ENCODE measurements around the gene MS4A12.

MS4A12 gene

DNA sequence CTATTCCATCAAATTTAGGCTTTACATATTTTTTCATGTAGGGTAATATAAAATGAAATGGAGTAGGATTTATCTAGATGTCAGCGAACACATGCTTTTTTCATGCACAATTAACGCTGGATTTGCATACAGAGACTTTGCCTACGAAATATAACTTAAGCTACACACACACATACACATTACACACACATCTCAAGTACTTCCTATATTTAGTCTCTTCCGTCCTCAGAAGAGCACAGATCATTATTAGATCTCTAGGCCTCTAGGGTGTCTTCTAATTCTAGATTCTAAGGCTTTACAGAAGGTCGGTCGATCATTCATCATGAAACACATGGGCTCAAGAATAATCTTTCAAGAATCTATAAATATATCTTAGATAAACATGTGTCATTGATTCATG, 18.8 kb downstream of the MS4A12 start:
- Histone ChIP-seq H3K4me1 (ENCODE audit: insufficient read depth, poor library complexity, severe bottlenecking) (no peaks in the 10 kb centered on the region), H3K4me3 (ENCODE audit: severe bottlenecking) (no peak overlapping the region), H3K27me3 (ENCODE audit: insufficient read depth, poor library complexity, severe bottlenecking) (peaks cover 4% of the 10 kb centered on the region), H3K9me3 (ENCODE audit: severe bottlenecking) (no peaks in the 10 kb centered on the region), H3K36me3 (ENCODE audit: low read depth) (no peaks in the 10 kb centered on the region), H3K27ac (ENCODE audit: poor library complexity, severe bottlenecking) (no peak overlapping the region)
- no peak for DNase-seq (ENCODE audit: low spot score)
- TF ChIP-seq, protein P1, sequence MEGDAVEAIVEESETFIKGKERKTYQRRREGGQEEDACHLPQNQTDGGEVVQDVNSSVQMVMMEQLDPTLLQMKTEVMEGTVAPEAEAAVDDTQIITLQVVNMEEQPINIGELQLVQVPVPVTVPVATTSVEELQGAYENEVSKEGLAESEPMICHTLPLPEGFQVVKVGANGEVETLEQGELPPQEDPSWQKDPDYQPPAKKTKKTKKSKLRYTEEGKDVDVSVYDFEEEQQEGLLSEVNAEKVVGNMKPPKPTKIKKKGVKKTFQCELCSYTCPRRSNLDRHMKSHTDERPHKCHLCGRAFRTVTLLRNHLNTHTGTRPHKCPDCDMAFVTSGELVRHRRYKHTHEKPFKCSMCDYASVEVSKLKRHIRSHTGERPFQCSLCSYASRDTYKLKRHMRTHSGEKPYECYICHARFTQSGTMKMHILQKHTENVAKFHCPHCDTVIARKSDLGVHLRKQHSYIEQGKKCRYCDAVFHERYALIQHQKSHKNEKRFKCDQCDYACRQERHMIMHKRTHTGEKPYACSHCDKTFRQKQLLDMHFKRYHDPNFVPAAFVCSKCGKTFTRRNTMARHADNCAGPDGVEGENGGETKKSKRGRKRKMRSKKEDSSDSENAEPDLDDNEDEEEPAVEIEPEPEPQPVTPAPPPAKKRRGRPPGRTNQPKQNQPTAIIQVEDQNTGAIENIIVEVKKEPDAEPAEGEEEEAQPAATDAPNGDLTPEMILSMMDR (IDR thresholded peaks at IDR 0.05; ENCODE audit: poor library complexity, severe bottlenecking): no peak
- no peak for ATAC-seq (ENCODE audit: low read depth)

DNA sequence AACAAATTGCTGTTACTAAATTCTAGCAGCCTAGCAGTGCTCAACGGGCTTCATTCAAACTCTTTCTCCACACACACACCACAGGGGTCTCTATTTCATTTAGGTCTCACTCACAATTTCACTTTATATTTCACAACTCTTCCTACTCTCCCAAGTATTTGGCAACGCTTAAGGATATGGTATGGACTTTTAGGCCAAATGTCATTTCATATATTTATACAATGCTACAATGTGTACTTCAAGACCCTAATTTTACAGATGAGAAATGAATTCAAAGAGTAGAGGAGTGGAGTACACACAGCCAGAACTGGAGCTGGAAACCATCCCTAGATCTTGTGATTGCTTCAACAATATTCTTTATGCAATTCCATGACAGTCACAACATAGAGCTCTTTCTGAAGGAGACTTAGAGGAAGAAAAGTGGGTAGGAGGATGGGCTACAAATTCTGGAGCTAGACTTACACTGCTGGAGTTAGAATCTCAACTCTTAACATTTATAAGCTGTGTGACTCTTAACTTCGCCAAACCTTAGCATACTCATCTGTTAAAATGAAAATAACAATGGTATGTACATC, 20.2 kb downstream of the MS4A12 start:
- no peak overlapping the region for H3K4me3 ChIP-seq (ENCODE audit: severe bottlenecking)
- H3K27me3 ChIP-seq (ENCODE audit: insufficient read depth, poor library complexity, severe bottlenecking): peaks cover 4% of the 10 kb centered on the region
- no peak for ATAC-seq (ENCODE audit: low read depth)
- TF ChIP-seq, protein P1 (IDR thresholded peaks at IDR 0.05; ENCODE audit: poor library complexity, severe bottlenecking): no peak
- H3K4me1 ChIP-seq (ENCODE audit: insufficient read depth, poor library complexity, severe bottlenecking): no peaks in the 10 kb centered on the region
- no peaks in the 10 kb centered on the region for H3K9me3 ChIP-seq (ENCODE audit: severe bottlenecking)
- H3K27ac ChIP-seq (ENCODE audit: poor library complexity, severe bottlenecking): no peak overlapping the region
- H3K36me3 ChIP-seq (ENCODE audit: low read depth): no peaks in the 10 kb centered on the region
- DNase-seq (ENCODE audit: low spot score): no peak

DNA sequence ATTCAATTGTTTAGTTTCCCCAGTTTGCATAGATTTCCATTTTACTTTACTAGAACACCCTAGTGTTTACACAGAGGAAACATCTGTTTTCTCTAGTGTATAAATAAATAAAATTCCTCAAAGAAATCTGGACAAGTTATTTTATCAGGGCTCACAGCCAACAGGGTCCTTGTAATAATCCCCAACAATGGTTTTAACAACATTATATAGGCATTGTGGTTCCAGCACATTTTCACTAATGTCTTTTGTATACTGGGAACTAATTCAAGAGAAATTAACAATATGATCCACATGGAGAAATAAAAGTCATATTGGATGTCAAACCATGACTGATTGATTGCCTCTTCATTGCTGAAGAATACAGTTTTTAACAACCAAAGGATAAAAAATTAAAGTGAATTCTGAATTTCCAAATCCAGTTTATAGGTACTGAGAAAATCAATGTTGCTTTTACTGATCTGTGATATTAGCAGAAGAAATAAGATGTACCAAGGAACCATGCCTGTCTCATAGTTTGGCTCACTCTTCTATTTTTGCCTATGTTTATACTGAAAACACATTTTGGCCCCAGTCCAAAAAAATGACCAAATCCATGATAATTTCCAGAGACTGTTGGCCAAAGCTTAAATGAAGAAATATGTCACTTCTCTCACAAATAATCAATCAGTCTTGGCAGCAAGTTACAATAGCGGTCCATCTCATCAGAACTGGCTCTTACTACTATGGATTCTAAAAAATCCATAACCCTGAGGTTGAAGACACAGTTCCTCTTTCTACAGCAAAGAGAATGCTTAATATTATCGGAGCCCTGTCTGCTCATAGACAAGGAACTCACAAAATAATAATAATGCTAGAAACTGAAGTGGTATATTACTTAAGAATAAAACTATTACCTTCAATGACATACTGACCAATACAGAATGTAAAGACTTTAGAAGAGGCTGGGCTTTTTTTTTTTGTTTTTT, 21.2 kb downstream of the MS4A12 start:
- no peaks in the 10 kb centered on the region for H3K4me1 ChIP-seq (ENCODE audit: insufficient read depth, poor library complexity, severe bottlenecking)
- TF ChIP-seq, protein P1 (IDR thresholded peaks at IDR 0.05; ENCODE audit: poor library complexity, severe bottlenecking): no peak

DNA sequence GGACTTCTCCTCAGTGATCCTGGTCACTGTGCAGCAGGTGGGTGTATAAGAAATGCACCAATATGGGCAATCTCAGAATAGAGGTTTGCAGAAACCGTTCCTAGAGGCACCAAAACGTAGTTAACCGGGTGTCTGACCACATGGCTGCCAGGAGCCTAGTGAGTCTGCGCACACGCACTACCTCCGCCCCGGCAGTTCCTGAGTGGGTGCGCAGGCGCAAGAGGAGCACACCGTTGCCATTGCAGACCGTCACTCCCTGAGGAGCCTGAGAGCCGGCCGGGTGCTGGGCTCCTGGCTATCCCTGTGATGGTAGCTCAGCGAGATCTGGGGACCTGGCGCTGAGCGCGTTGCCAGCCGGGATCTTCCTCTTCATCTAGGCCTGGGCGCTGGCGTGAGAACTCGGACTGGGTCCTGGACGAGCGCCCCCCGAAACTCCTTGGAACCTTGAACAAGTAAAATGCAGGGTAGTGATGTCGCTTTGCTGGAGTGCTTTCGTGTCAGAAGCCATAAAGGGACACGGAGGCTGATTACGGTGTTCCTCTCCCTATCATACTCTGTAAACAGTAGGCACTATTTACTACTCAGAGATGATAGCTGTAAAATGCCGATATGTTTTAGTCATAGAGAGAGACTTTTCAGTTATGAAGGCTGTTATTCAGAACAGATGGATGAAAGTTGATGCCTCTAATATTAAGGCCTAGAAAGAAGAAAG, 22.7 kb downstream of the MS4A12 start, which contains the start of gene MS4A13:
MS4A13 (plus strand) TSS at position 249 of the 712 bp plus-strand sequence. CDS start 2,692 bp downstream, outside the sequence.
- H3K27me3 ChIP-seq (ENCODE audit: insufficient read depth, poor library complexity, severe bottlenecking): peaks cover 4% of the 10 kb centered on the region
- TF ChIP-seq, protein P1 (IDR thresholded peaks at IDR 0.05; ENCODE audit: poor library complexity, severe bottlenecking): no peak
- H3K4me3 ChIP-seq (ENCODE audit: severe bottlenecking): no peak within 1 kb of the TSS
- ATAC-seq (ENCODE audit: low read depth): no peak
- H3K4me1 ChIP-seq (ENCODE audit: insufficient read depth, poor library complexity, severe bottlenecking): no peaks in the 10 kb centered on the region
- H3K36me3 ChIP-seq (ENCODE audit: low read depth): no peaks in the 10 kb centered on the region
- no peaks in the 10 kb centered on the region for H3K9me3 ChIP-seq (ENCODE audit: severe bottlenecking)
- no peak for DNase-seq (ENCODE audit: low spot score)
- no peak within 1 kb of the TSS for H3K27ac ChIP-seq (ENCODE audit: poor library complexity, severe bottlenecking)

More for the DNA sequence above, 21.2 kb downstream of the MS4A12 start:
- ATAC-seq (ENCODE audit: low read depth): no peak
- H3K27ac ChIP-seq (ENCODE audit: poor library complexity, severe bottlenecking): no peak overlapping the region
- H3K36me3 ChIP-seq (ENCODE audit: low read depth): no peaks in the 10 kb centered on the region
- peaks cover 4% of the 10 kb centered on the region for H3K27me3 ChIP-seq (ENCODE audit: insufficient read depth, poor library complexity, severe bottlenecking)
- H3K9me3 ChIP-seq (ENCODE audit: severe bottlenecking): no peaks in the 10 kb centered on the region
- DNase-seq (ENCODE audit: low spot score): no peak
- no peak overlapping the region for H3K4me3 ChIP-seq (ENCODE audit: severe bottlenecking)
